Cerebellar nuclear complex (tissue), 1 donor: ENCODE measurements around the gene SDC1.

Experiments used
- DNase-seq, 2 experiments: peaks; one replicate each; lab custom pipeline; 2025; lab: John Stamatoyannopoulos, UW

SDC1 gene

GRCh38 chr2:20169796-20170703 lies 54.9 kb downstream of the SDC1 start:
- DNase-seq = no peak

- DNase-seq = no peak
Observed at GRCh38 chr2:20168727-20169696, 55.9 kb downstream of the SDC1 start.

DNA sequence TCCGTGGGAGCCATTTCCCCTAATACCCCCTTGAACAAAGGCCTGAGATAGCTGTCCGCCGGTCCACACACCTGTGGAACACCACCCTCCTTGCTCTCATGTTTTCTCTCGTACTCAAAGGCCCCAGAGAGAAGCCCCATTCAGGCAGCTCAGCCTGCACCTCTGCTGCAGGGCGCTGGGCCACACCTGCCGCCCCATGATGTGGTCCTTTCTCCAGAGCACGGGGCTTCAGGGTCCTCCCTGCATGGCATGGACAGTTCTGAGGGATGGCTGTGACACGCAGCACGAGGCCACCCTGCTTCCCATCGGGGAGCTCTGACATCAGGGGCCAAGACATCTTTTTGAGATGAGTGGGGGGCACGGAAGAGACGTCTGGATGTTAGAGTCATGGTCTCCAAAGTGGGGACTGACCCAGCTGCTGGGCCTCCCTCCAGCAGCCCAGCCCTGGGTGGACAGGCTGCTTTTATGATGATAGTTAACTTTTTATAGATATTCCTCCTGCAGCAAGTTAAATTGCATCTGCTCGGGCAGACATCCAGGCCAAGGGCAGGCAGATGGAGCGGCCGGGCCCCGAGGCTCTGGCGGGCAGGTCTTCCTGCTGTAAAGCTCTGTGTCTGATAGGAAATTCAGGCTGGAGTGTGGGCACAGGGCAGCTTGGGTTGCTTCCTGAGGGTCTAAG lies 56.7 kb downstream of the SDC1 start:
- DNase-seq = no peak

GRCh38 chr2:20167356-20167755 lies 57.6 kb downstream of the SDC1 start:
- no peak for DNase-seq

DNA sequence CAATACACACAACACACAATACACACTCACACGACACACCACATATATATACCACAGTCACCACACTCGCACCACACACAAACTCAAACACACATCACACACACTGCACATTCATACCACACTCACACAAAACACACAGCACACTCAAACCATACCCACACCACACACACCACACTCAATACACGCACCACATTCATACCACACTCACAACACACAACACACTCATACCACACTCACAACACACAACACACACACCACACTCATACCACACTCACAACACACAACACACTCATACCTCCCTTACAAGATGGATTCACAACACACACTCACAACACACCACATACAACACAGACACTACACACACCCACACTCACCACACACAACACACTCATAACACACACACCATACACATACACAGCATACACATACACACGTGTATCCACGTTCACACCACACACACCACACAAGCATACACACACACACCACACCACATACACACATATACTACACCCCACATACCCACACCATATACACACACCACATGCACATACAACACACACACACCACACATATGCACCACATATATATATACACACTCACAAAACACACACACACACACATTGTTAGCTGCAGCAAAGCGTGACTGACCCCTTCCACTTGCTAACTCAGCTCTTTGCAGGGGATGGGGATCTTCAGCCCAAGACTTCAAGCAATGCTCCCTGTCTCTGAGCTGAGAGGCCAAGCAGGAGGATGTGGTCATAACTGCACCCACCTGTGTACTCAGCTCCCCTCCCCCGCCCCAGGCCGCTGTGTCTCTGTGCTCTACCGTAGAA lies 59.0 kb downstream of the SDC1 start:
- DNase-seq = no peak

DNA sequence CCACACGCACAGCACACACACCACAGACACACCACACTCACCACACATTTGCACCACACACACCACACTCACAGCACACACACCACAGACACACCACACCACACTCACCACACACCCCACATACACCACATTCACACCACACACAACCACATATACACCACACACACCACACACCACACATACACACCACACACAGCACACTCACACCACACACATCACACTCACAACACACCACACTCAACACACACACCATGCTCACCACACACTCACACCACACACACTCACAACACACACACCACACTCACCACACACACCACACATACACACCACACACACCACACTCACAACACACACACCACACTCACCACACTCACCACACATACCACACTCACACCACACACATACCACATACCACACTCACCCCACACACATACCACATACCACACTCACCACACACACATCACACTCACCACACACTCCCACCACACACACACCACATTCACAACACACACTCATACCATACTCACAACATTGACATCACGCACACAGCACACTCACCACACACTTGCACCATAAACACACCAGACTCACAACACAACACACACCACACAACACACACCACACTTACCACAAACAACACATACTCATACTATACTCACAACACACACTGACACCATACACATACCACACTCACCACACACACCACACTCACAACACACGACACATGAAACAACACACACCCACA lies 60.0 kb downstream of the SDC1 start:
- no peak for DNase-seq

DNA sequence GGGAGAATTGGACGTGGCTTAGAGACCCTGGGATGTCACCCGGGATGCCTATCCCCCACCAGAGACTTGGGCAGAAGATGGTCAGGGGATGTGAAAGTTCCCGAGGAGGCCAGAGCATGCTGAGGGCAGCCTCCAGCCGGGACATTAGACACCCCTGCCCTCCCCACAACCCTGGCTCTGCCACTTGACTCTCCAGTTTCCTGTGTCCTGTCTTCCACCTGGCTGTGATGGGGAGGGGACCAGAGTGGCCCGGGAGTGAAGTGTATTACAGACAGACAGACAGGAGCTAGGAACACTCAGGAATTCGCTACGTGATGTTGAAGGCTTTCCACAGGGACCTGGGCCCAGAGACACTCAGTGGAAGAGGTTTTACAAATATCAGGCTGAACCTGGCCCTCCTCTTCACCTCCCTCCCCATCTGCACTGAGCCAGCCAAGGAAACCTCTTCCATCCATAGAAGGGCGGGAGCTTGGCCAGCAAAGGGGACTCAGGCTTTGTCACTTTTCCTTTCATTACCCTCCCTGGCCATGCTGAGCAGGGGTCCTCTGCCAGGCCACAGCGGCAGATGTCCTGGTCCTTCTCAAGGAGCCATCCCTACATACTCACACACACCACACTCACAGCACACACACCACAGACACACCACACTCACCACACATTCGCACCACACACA lies 60.7 kb downstream of the SDC1 start:
- DNase-seq = no peak

- no peak for DNase-seq
Observed at GRCh38 chr2:20159411-20160070, 65.4 kb downstream of the SDC1 start.

GRCh38 chr2:20157193-20157891 lies 67.6 kb downstream of the SDC1 start:
- no peak for DNase-seq

DNA sequence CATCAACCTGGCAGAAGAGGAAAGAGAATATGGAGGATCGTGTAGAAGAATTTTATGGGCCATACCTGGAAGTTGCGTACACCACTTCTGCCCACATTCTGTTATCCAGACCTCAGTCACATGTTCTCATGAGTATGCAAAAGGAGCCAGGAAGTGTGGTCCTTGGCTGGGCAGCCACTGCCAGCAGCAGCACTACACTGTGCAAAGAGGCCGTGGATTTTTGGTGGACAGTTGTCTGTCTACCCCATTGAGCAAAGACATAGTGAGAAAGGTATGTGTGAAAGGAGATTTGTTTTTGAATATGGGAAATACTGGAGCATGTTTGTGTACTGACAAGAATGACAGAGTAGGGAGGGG lies 68.1 kb downstream of the SDC1 start:
- DNase-seq = no peak

- no peak for DNase-seq
Observed at GRCh38 chr2:20156076-20156759, 68.7 kb downstream of the SDC1 start.

DNA sequence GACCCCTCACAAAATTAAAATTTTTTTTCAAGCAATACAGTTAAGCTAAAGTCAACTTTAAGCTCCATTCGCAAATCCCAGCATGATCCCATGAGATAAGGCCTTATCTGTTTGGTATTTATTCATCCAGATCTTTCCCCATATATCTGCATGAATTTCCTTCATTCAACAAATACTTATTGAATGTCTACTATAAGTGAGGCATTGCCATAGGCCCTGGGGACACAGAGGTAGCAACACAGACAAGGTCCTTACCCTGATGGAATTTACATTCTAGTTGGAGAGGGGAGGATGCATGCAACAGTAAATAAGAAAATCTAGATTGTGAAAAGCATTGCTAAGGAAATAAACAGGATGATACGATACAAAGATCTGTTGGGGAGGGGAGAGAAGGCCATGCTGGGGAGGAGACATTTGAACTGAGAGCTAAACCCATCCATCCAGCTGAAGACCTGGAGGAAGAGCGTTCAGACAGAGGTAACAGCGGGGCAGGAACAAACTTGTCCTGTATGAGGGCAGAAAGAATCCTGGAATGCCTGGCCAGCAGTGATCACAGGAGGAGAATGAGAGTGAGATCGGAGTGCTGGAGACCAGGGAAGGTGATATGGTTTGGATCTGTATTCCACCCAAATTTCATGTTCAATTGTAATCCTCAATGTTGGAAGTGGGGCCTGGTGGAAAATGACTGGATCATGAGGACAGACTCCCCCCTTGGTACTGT lies 71.6 kb downstream of the SDC1 start:
- DNase-seq = no peak

DNA sequence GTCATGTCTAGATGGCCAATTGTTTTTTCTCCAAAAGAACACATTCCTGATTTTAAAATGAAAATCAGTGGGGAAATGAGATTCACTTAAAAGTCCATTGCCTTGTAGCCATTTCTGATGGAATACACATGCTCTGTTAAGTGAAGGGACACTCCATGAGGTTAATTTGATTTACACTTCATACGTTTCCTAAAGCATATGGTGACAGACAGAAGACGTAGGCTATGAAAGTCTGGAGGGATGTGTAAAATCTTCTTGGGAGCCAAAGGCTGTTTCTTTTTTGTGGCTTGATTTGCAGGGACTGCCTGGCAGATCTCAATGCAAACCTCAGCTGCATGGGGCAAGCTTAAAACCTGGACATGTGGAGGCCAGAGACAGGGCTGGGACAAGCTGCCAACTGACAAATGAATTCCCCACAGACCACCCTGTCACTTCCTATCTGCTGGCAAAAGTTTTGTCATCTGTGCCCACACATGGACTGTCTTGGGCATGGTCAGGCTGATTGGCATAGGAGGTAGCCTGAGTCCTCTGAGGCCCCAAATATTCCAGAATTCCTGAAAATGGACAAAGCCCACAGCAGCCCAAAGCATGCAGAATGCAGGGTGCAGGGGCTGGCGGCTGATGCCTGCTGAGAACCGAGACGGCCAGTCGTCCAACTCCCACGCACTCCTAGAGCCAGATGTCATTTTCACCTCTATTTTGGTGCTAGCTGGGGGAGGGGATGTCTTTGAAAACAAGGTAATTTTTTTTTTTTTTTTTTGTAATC lies 73.9 kb downstream of the SDC1 start:
- DNase-seq = no peak
